ENCODE results near the gene TRABD. TPM values are rescaled to one million over a fixed set of nuclear protein-coding genes. Genes with fewer than 3 reads are reported as not detected.

The TRABD gene
- total and polyA plus RNA-seq, 2 donors from 2014 or later, result 34.2 to 56.3 TPM

- H3K9me3 ChIP-seq (ENCODE audit: control insufficient read depth in 2 of 3, insufficient read depth in 1 of 3, low read length in 3 of 3), result no peaks in the 10 kb centered on the region
- no peak for FAIRE-seq
- no peaks in the 10 kb centered on the region for H3K27me3 ChIP-seq (ENCODE audit: control insufficient read depth, insufficient read depth, low read length)
- H3K27ac ChIP-seq (ENCODE audit: low read depth in 2 of 2, low read length in 2 of 2), result no peak overlapping the region
- peaks cover 0 to 1% (median 0%) of the 10 kb centered on the region in 3 donors for H3K4me1 ChIP-seq (ENCODE audit: control insufficient read depth in 2 of 3, insufficient read depth in 2 of 3, low read depth in 1 of 3, low read length in 3 of 3)
- no peaks in the 10 kb centered on the region for H3K36me3 ChIP-seq (ENCODE audit: control insufficient read depth in 2 of 3, insufficient read depth in 3 of 3, low read length in 3 of 3)
- H3K9ac ChIP-seq (ENCODE audit: low read length in 3 of 3), result no peak overlapping the region
- DNase-seq, result no peak
- no peak overlapping the region for H3K4me3 ChIP-seq (ENCODE audit: low read length in 3 of 3)
- no peak for TF ChIP-seq CTCF (IDR thresholded peaks at IDR 0.05; ENCODE audit: borderline replicate concordance, extremely low read depth, insufficient read depth)
- intact Hi-C loops (cut with DNase I), result no loop called here
These were observed 44.3 kb upstream of the TRABD start for GRCh38 chr22:50141462-50141861.

- Histone ChIP-seq H3K27ac (ENCODE audit: low read depth in 2 of 2, low read length in 2 of 2) (no peak overlapping the region), H3K36me3 (ENCODE audit: control insufficient read depth in 2 of 3, insufficient read depth in 3 of 3, low read length in 3 of 3) (no peaks in the 10 kb centered on the region), H3K9ac (ENCODE audit: low read length in 3 of 3) (no peak overlapping the region), H3K4me3 (ENCODE audit: low read length in 3 of 3) (no peak overlapping the region), H3K27me3 (ENCODE audit: control insufficient read depth, insufficient read depth, low read length) (no peaks in the 10 kb centered on the region), H3K9me3 (ENCODE audit: control insufficient read depth in 2 of 3, insufficient read depth in 1 of 3, low read length in 3 of 3) (no peaks in the 10 kb centered on the region), H3K4me1 (ENCODE audit: control insufficient read depth in 2 of 3, insufficient read depth in 2 of 3, low read depth in 1 of 3, low read length in 3 of 3) (peaks cover 0 to 4% (median 0%) of the 10 kb centered on the region in 3 donors)
- DNase-seq (peak in 2 of 5 donors; percentile 30 to 51), FAIRE-seq (no peak)
- intact Hi-C loops (cut with DNase I), result no loop called here
- no peak for TF ChIP-seq CTCF (IDR thresholded peaks at IDR 0.05; ENCODE audit: borderline replicate concordance, extremely low read depth, insufficient read depth)
These were observed 43.8 kb upstream of the TRABD start for GRCh38 chr22:50141891-50142363.

- intact Hi-C loops (cut with DNase I), result no loop called here
- Histone ChIP-seq H3K9me3 (ENCODE audit: control insufficient read depth in 2 of 3, insufficient read depth in 1 of 3, low read length in 3 of 3) (no peaks in the 10 kb centered on the region), H3K27ac (ENCODE audit: low read depth in 2 of 2, low read length in 2 of 2) (no peak overlapping the region), H3K4me3 (ENCODE audit: low read length in 3 of 3) (no peak overlapping the region), H3K4me1 (ENCODE audit: control insufficient read depth in 2 of 3, insufficient read depth in 2 of 3, low read depth in 1 of 3, low read length in 3 of 3) (peaks cover 0 to 6% (median 0%) of the 10 kb centered on the region in 3 donors), H3K9ac (ENCODE audit: low read length in 3 of 3) (no peak overlapping the region), H3K27me3 (ENCODE audit: control insufficient read depth, insufficient read depth, low read length) (no peaks in the 10 kb centered on the region), H3K36me3 (ENCODE audit: control insufficient read depth in 2 of 3, insufficient read depth in 3 of 3, low read length in 3 of 3) (no peaks in the 10 kb centered on the region)
- TF ChIP-seq CTCF (IDR thresholded peaks at IDR 0.05; ENCODE audit: borderline replicate concordance, extremely low read depth, insufficient read depth), result no peak
- FAIRE-seq (no peak), DNase-seq (no peak)
These were observed 42.6 kb upstream of the TRABD start for GRCh38 chr22:50143096-50143495.

Measured in kidney (tissue), 14 donors.